Measurements from ENCODE around the gene CCDC177.
"Not testable (repeated sequence)": the region's sequence is repeated elsewhere in the genome, so short reads cannot be mapped to it uniquely, and the experiment has no call there.

CCDC177 gene

GRCh38 chr14:69599431-69599830, 24.8 kb upstream of the CCDC177 start:
- not testable (repeated sequence) for DNase-seq (ENCODE audit: low read depth)

GRCh38 chr14:69595336-69595735, 20.7 kb upstream of the CCDC177 start:
- DNase-seq (ENCODE audit: low read depth), result no peak

GRCh38 chr14:69594846-69595245, 20.2 kb upstream of the CCDC177 start:
- DNase-seq (ENCODE audit: low read depth), result no peak

- no peak for DNase-seq (ENCODE audit: low read depth)
These were observed 18.5 kb upstream of the CCDC177 start for GRCh38 chr14:69593018-69593677.

GRCh38 chr14:69591317-69591716, 16.6 kb upstream of the CCDC177 start:
- no peak for DNase-seq (ENCODE audit: low read depth)

- no peak for DNase-seq (ENCODE audit: low read depth)
These were observed 12.7 kb upstream of the CCDC177 start for GRCh38 chr14:69587389-69587788.

GRCh38 chr14:69586404-69586803, 11.7 kb upstream of the CCDC177 start:
- no peak for DNase-seq (ENCODE audit: low read depth)

GRCh38 chr14:69584389-69584788, 9.7 kb upstream of the CCDC177 start:
- DNase-seq (ENCODE audit: low read depth), result no peak

- no peak for DNase-seq (ENCODE audit: low read depth)
These were observed 8.2 kb upstream of the CCDC177 start for GRCh38 chr14:69582829-69583228.

- no peak for DNase-seq (ENCODE audit: low read depth)
These were observed 7.5 kb upstream of the CCDC177 start for GRCh38 chr14:69582212-69582611.

- DNase-seq (ENCODE audit: low read depth), result no peak
These were observed 6.8 kb upstream of the CCDC177 start for GRCh38 chr14:69581316-69581935.

GRCh38 chr14:69580009-69580577, 5.4 kb upstream of the CCDC177 start:
- no peak for DNase-seq (ENCODE audit: low read depth)

- no peak for DNase-seq (ENCODE audit: low read depth)
These were observed 4.8 kb upstream of the CCDC177 start for GRCh38 chr14:69579476-69579875.

GRCh38 chr14:69574954-69575295, 254 bp upstream of the CCDC177 start:
- no peak for DNase-seq (ENCODE audit: low read depth)

GRCh38 chr14:69573831-69574262, 824 bp downstream of the CCDC177 start:
- no peak for DNase-seq (ENCODE audit: low read depth)

GRCh38 chr14:69573205-69573830, 1.4 kb downstream of the CCDC177 start:
- DNase-seq (ENCODE audit: low read depth), result no peak

GRCh38 chr14:69572841-69573135, 1.9 kb downstream of the CCDC177 start:
- DNase-seq (ENCODE audit: low read depth), result no peak

GRCh38 chr14:69572030-69572840, 2.4 kb downstream of the CCDC177 start:
- DNase-seq (ENCODE audit: low read depth), result no peak

GRCh38 chr14:69571449-69572029, 3.1 kb downstream of the CCDC177 start:
- DNase-seq (ENCODE audit: low read depth), result no peak

- DNase-seq (ENCODE audit: low read depth), result no peak
These were observed 3.8 kb downstream of the CCDC177 start for GRCh38 chr14:69570836-69571330.

GRCh38 chr14:69569859-69570258, 4.8 kb downstream of the CCDC177 start:
- DNase-seq (ENCODE audit: low read depth), result no peak

GRCh38 chr14:69567563-69567962, 7.1 kb downstream of the CCDC177 start:
- DNase-seq (ENCODE audit: low read depth), result no peak

All from activated T-cell treated with anti-CD3 and anti-CD28 coated beads for 48 hours (primary cell).